Colonic mucosa (tissue), 4 donors: ENCODE results near the gene EFNA4. TPM values are rescaled to one million over a fixed set of nuclear protein-coding genes. Genes with fewer than 3 reads are reported as not detected.

Experiments
- DNase-seq: peaks from one replicate; pipeline ENCODE4 v3.0.0-alpha.2; 2020
- H3K27ac ChIP-seq: fragments of 200-600 bp; one replicate; pipeline ENCODE4 v1.8.0; 2021
- H3K27me3 ChIP-seq: fragments of 200-600 bp; one replicate; pipeline ENCODE4 v1.8.0; 2021
- H3K36me3 ChIP-seq: fragments of 200-600 bp; one replicate; pipeline ENCODE4 v1.8.0; 2021
- H3K4me1 ChIP-seq: fragments of 200-600 bp; one replicate; pipeline ENCODE4 v1.8.0; 2021; ENCODE audit warnings: mild to moderate bottlenecking
- H3K4me3 ChIP-seq: fragments of 200-600 bp; one replicate; pipeline ENCODE4 v1.8.0; 2021
- H3K9ac ChIP-seq, 2 donors: one replicate each; pipeline ENCODE4 v1.7.0; 2013; ENCODE audit warnings: control low read depth in 2 of 2, low read depth in 2 of 2, low read length in 2 of 2
- H3K9me3 ChIP-seq: fragments of 200-600 bp; one replicate; pipeline ENCODE4 v1.8.0; 2021
- intact Hi-C: fragments of 100-400 bp; cut with DNase I; formaldehyde crosslinking; loops from one replicate; pipeline ENCODE4 v1.14.1; 2022
- total RNA-seq, 2 donors: library from RNA; stranded (reverse); fragmentation: NEBNext Ultra II Directional in 1 of 2; extraction: Animal tissue kit (Norgen Biotek cat#: 25700) in 1 of 2; gene quantifications; one replicate each; pipeline ENCODE4 v1.2.1, GENCODE V29; 2021
- TF ChIP-seq, protein P1 (sequence below): fragments of 200-600 bp; IDR thresholded peaks from one replicate; pipeline ENCODE4 v1.8.0; 2022; ENCODE audit warnings: antibody characterized with exemption, mild to moderate bottlenecking
- donor health status: healthy.
- donor health status: DM: no; HTN: no; CAD: no.
- donor health status: DM: no; HTN: no; CAD: no.

The EFNA4 gene
- total RNA-seq, 2 donors from 2014 or later = 26.1 to 27.2 TPM

GRCh38 chr1:155093911-155094621 is 30.5 kb downstream of the EFNA4 start:
- Histone ChIP-seq H3K4me3 (no peak overlapping the region), H3K9me3 (no peaks in the 10 kb centered on the region), H3K27me3 (no peaks in the 10 kb centered on the region), H3K4me1 (peaks cover 6% of the 10 kb centered on the region), H3K36me3 (no peaks in the 10 kb centered on the region), H3K9ac (peak overlapping the region in 1 of 2 donors; percentile 21), H3K27ac (no peak overlapping the region)
- peak; percentile 49 for DNase-seq
- intact Hi-C loops = no loop called here
- TF ChIP-seq, protein P1, sequence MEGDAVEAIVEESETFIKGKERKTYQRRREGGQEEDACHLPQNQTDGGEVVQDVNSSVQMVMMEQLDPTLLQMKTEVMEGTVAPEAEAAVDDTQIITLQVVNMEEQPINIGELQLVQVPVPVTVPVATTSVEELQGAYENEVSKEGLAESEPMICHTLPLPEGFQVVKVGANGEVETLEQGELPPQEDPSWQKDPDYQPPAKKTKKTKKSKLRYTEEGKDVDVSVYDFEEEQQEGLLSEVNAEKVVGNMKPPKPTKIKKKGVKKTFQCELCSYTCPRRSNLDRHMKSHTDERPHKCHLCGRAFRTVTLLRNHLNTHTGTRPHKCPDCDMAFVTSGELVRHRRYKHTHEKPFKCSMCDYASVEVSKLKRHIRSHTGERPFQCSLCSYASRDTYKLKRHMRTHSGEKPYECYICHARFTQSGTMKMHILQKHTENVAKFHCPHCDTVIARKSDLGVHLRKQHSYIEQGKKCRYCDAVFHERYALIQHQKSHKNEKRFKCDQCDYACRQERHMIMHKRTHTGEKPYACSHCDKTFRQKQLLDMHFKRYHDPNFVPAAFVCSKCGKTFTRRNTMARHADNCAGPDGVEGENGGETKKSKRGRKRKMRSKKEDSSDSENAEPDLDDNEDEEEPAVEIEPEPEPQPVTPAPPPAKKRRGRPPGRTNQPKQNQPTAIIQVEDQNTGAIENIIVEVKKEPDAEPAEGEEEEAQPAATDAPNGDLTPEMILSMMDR = no peak

GRCh38 chr1:155094622-155094948 is 31.0 kb downstream of the EFNA4 start:
- TF ChIP-seq, protein P1 = no peak
- Histone ChIP-seq H3K9ac (no peak overlapping the region), H3K9me3 (no peaks in the 10 kb centered on the region), H3K4me3 (no peak overlapping the region), H3K36me3 (no peaks in the 10 kb centered on the region), H3K27me3 (no peaks in the 10 kb centered on the region), H3K27ac (no peak overlapping the region), H3K4me1 (peaks cover 6% of the 10 kb centered on the region)
- no peak for DNase-seq
- intact Hi-C loops = no loop called here

DNA sequence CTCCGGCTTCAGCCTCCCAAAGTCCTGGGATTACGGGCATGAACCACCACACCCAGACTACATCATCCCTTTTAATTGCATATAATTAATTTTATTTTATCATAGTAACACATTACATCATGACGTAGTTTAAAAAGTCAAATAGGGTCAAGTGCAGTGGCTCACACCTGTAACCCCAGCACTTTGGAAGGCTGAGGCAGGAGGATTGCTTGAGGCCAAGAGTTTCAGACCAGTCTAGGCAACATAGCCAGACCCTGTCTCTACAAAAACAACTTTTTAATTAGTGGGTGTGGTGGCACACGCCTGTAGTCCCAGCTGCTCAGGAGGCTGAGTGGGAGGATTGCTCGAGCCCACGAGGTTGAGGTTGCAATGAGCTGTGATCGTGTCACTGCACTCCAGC is 35.8 kb downstream of the EFNA4 start:
- Histone ChIP-seq H3K9me3 (no peaks in the 10 kb centered on the region), H3K9ac (no peak overlapping the region), H3K27ac (no peak overlapping the region), H3K4me3 (no peak overlapping the region), H3K36me3 (no peaks in the 10 kb centered on the region), H3K4me1 (peaks cover 10% of the 10 kb centered on the region), H3K27me3 (no peaks in the 10 kb centered on the region)
- intact Hi-C loops = no loop called here
- DNase-seq = no peak
- TF ChIP-seq, protein P1 = no peak

GRCh38 chr1:155103325-155103724 is 39.8 kb downstream of the EFNA4 start:
- no peaks in the 10 kb centered on the region for H3K9me3 ChIP-seq
- peaks cover 10% of the 10 kb centered on the region for H3K4me1 ChIP-seq
- no peak for DNase-seq
- no peak overlapping the region for H3K27ac ChIP-seq
- intact Hi-C loops = no loop called here
- no peaks in the 10 kb centered on the region for H3K27me3 ChIP-seq
- no peak overlapping the region for H3K4me3 ChIP-seq
- H3K36me3 ChIP-seq = no peaks in the 10 kb centered on the region
- H3K9ac ChIP-seq = no peak overlapping the region
- TF ChIP-seq, protein P1 = no peak

- intact Hi-C loops = no loop called here
- Histone ChIP-seq H3K9ac (no peak overlapping the region), H3K27me3 (no peaks in the 10 kb centered on the region), H3K4me1 (peaks cover 10% of the 10 kb centered on the region), H3K36me3 (no peaks in the 10 kb centered on the region), H3K9me3 (no peaks in the 10 kb centered on the region), H3K27ac (peak overlapping the region; percentile 21), H3K4me3 (no peak overlapping the region)
- TF ChIP-seq, protein P1 = no peak
- no peak for DNase-seq
Observed at GRCh38 chr1:155104605-155105534, 41.3 kb downstream of the EFNA4 start.
